ENCODE measurements around the gene STON1. TPM values are rescaled to one million over a fixed set of nuclear protein-coding genes. Genes with fewer than 3 reads are reported as not detected.

Gene STON1
- total RNA-seq, 2 donors from 2014 or later: 2.1 to 11.9 TPM

- no peak for TF ChIP-seq CTCF (IDR thresholded peaks at IDR 0.05)
- no peaks in the 10 kb centered on the region for H3K4me1 ChIP-seq
- intact Hi-C loops (cut with DNase I): no loop called here
These were observed 46.0 kb upstream of the STON1 start for GRCh38 chr2:48483916-48484315.

GRCh38 chr2:48488545-48488944 lies 41.4 kb upstream of the STON1 start:
- Histone ChIP-seq H3K27me3 (no peaks in the 10 kb centered on the region), H3K4me3 (no peak overlapping the region), H3K27ac (no peak overlapping the region), H3K36me3 (peaks cover 4% of the 10 kb centered on the region), H3K4me1 (no peaks in the 10 kb centered on the region), H3K9ac (ENCODE audit: low read depth in 2 of 2, low read length in 2 of 2) (no peak overlapping the region), H3K9me3 (no peaks in the 10 kb centered on the region)
- no peak for TF ChIP-seq CTCF (IDR thresholded peaks at IDR 0.05)
- DNase-seq: no peak
- intact Hi-C loops (cut with DNase I): no loop called here

More at GRCh38 chr2:48483916-48484315, 46.0 kb upstream of the STON1 start:
- H3K9me3 ChIP-seq: no peaks in the 10 kb centered on the region
- no peak for DNase-seq
- H3K36me3 ChIP-seq: peaks cover 4% of the 10 kb centered on the region
- H3K27ac ChIP-seq: no peak overlapping the region
- no peaks in the 10 kb centered on the region for H3K27me3 ChIP-seq
- H3K9ac ChIP-seq (ENCODE audit: low read depth in 2 of 2, low read length in 2 of 2): no peak overlapping the region
- no peak overlapping the region for H3K4me3 ChIP-seq

GRCh38 chr2:48496849-48497248 lies 33.1 kb upstream of the STON1 start:
- no peak for TF ChIP-seq CTCF (IDR thresholded peaks at IDR 0.05)
- intact Hi-C loops (cut with DNase I): no loop called here

GRCh38 chr2:48504647-48505327 lies 25.2 kb upstream of the STON1 start:
- Histone ChIP-seq H3K27me3 (no peaks in the 10 kb centered on the region), H3K27ac (no peak overlapping the region), H3K4me1 (no peaks in the 10 kb centered on the region), H3K4me3 (no peak overlapping the region), H3K9me3 (no peaks in the 10 kb centered on the region), H3K36me3 (no peaks in the 10 kb centered on the region), H3K9ac (ENCODE audit: low read depth in 2 of 2, low read length in 2 of 2) (no peak overlapping the region)
- TF ChIP-seq CTCF (IDR thresholded peaks at IDR 0.05): no peak
- intact Hi-C loops (cut with DNase I): no loop called here
- no peak for DNase-seq

More at GRCh38 chr2:48496849-48497248, 33.1 kb upstream of the STON1 start:
- no peaks in the 10 kb centered on the region for H3K9me3 ChIP-seq
- no peaks in the 10 kb centered on the region for H3K4me1 ChIP-seq
- no peak for DNase-seq
- H3K9ac ChIP-seq (ENCODE audit: low read depth in 2 of 2, low read length in 2 of 2): no peak overlapping the region
- no peaks in the 10 kb centered on the region for H3K36me3 ChIP-seq
- H3K4me3 ChIP-seq: no peak overlapping the region
- no peak overlapping the region for H3K27ac ChIP-seq
- H3K27me3 ChIP-seq: no peaks in the 10 kb centered on the region

- Histone ChIP-seq H3K4me1 (no peaks in the 10 kb centered on the region), H3K9ac (ENCODE audit: low read depth in 2 of 2, low read length in 2 of 2) (no peak overlapping the region), H3K27me3 (no peaks in the 10 kb centered on the region), H3K4me3 (no peak overlapping the region), H3K27ac (no peak overlapping the region), H3K9me3 (no peaks in the 10 kb centered on the region), H3K36me3 (no peaks in the 10 kb centered on the region)
- intact Hi-C loops (cut with DNase I): no loop called here
- no peak for TF ChIP-seq CTCF (IDR thresholded peaks at IDR 0.05)
- no peak for DNase-seq
These were observed 22.8 kb upstream of the STON1 start for GRCh38 chr2:48507111-48507510.
